Parathyroid adenoma (tissue), 2 donors: Measurements from ENCODE around the gene GHRH.

Experiments
- H2AFZ ChIP-seq: fragments of 300-600 bp; sonication (generic); one replicate; pipeline ENCODE4 v1.7.0; 2017; ENCODE audit warnings: antibody characterized with exemption, mild to moderate bottlenecking
- H3K27ac ChIP-seq: fragments of 300-600 bp; sonication (generic); one replicate; pipeline ENCODE4 v1.7.0; 2017
- H3K27me3 ChIP-seq: fragments of 300-600 bp; sonication (generic); one replicate; pipeline ENCODE4 v1.7.0; 2017; ENCODE audit warnings: low read length; ENCODE audit not compliant: control insufficient read depth, insufficient read depth
- H3K36me3 ChIP-seq: fragments of 300-600 bp; sonication (generic); one replicate; pipeline ENCODE4 v1.7.0; 2017; ENCODE audit warnings: low read length; ENCODE audit not compliant: control insufficient read depth, insufficient read depth
- H3K4me1 ChIP-seq: fragments of 300-600 bp; sonication (generic); one replicate; pipeline ENCODE4 v1.7.0; 2017; ENCODE audit warnings: control low read depth
- H3K4me2 ChIP-seq: fragments of 300-600 bp; sonication (generic); one replicate; pipeline ENCODE4 v1.7.0; 2017; ENCODE audit warnings: low read length
- H3K4me3 ChIP-seq: fragments of 300-600 bp; sonication (generic); one replicate; pipeline ENCODE4 v1.7.0; 2017; ENCODE audit warnings: low read depth, low read length
- H3K79me2 ChIP-seq: fragments of 300-600 bp; sonication (generic); one replicate; pipeline ENCODE4 v1.7.0; 2017; ENCODE audit warnings: control low read depth
- H3K9ac ChIP-seq: fragments of 300-600 bp; sonication (generic); one replicate; pipeline ENCODE4 v1.7.0; 2017; ENCODE audit warnings: mild to moderate bottlenecking
- H3K9me3 ChIP-seq: fragments of 300-600 bp; sonication (generic); one replicate; pipeline ENCODE4 v1.7.0; 2017; ENCODE audit warnings: low read length; ENCODE audit not compliant: control insufficient read depth
- TF ChIP-seq, protein P1 (sequence below): fragments of 300-600 bp; sonication (generic); IDR thresholded peaks from one replicate; pipeline ENCODE4 v1.7.0; 2017; ENCODE audit warnings: antibody characterized with exemption, mild to moderate bottlenecking
- donor health status: primary hyperparathyroidism.

The GHRH gene

DNA sequence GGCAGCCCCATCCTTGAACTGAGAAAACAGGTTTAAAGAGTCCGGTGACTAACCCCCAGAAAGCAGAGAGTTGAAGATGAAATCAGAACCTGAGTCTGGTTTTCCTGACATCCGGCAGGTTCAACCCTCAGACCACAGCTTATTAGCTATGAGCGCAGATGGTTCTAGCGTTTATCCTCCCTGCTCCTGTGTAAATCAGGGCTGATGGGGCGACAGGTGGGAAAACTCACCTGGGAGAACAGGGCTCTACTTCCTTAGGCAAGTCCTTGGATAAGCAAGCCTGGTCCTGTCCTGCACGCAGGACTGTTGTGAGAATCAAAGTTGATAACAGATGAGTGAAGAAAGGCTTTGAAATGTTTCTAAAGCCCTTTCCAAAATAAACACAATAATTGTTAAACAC, 31.4 kb downstream of the GHRH start:
- Histone ChIP-seq H3K4me3 (no peak overlapping the region), H2AFZ (no peak overlapping the region), H3K9me3 (no peaks in the 10 kb centered on the region), H3K79me2 (no peaks in the 10 kb centered on the region), H3K27ac (no peak overlapping the region), H3K36me3 (no peaks in the 10 kb centered on the region), H3K4me1 (peaks cover 5% of the 10 kb centered on the region), H3K9ac (no peak overlapping the region), H3K27me3 (no peaks in the 10 kb centered on the region), H3K4me2 (no peak overlapping the region)
- TF ChIP-seq, protein P1, sequence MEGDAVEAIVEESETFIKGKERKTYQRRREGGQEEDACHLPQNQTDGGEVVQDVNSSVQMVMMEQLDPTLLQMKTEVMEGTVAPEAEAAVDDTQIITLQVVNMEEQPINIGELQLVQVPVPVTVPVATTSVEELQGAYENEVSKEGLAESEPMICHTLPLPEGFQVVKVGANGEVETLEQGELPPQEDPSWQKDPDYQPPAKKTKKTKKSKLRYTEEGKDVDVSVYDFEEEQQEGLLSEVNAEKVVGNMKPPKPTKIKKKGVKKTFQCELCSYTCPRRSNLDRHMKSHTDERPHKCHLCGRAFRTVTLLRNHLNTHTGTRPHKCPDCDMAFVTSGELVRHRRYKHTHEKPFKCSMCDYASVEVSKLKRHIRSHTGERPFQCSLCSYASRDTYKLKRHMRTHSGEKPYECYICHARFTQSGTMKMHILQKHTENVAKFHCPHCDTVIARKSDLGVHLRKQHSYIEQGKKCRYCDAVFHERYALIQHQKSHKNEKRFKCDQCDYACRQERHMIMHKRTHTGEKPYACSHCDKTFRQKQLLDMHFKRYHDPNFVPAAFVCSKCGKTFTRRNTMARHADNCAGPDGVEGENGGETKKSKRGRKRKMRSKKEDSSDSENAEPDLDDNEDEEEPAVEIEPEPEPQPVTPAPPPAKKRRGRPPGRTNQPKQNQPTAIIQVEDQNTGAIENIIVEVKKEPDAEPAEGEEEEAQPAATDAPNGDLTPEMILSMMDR, result no peak

GRCh38 chr20:37229357-37229756, 32.3 kb downstream of the GHRH start:
- H3K79me2 ChIP-seq, result no peaks in the 10 kb centered on the region
- H3K9me3 ChIP-seq, result no peaks in the 10 kb centered on the region
- no peak overlapping the region for H3K4me2 ChIP-seq
- no peak overlapping the region for H3K4me3 ChIP-seq
- H2AFZ ChIP-seq, result no peak overlapping the region
- H3K36me3 ChIP-seq, result no peaks in the 10 kb centered on the region
- no peak overlapping the region for H3K27ac ChIP-seq
- TF ChIP-seq, protein P1, result no peak
- no peaks in the 10 kb centered on the region for H3K27me3 ChIP-seq
- H3K9ac ChIP-seq, result no peak overlapping the region
- peaks cover 5% of the 10 kb centered on the region for H3K4me1 ChIP-seq

DNA sequence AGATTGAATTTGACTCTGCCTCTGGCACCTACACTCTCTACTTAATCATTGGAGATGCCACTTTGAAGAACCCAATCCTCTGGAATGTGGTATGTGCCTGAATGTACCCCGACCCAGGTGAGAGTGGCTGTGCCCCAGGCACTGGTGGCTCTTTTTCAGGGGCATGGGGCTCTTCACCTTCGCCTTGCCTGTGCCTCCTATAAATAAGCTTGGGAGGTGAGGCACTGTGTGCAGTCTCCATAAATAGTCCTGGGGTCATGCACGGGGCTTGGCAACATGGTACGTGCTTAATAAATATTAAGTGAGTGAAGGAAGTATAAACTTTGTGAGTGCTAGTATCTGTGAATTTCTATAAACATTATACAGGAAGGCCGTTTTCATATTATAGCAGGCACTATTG, 33.0 kb downstream of the GHRH start:
- Histone ChIP-seq H2AFZ (no peak overlapping the region), H3K36me3 (no peaks in the 10 kb centered on the region), H3K27ac (no peak overlapping the region), H3K79me2 (no peaks in the 10 kb centered on the region), H3K4me3 (no peak overlapping the region), H3K4me1 (peaks cover 5% of the 10 kb centered on the region), H3K4me2 (no peak overlapping the region), H3K9ac (no peak overlapping the region), H3K27me3 (no peaks in the 10 kb centered on the region), H3K9me3 (no peaks in the 10 kb centered on the region)
- TF ChIP-seq, protein P1, result no peak

- no peaks in the 10 kb centered on the region for H3K79me2 ChIP-seq
- peaks cover 5% of the 10 kb centered on the region for H3K4me1 ChIP-seq
- H3K9me3 ChIP-seq, result no peaks in the 10 kb centered on the region
- H3K27me3 ChIP-seq, result no peaks in the 10 kb centered on the region
- no peak overlapping the region for H2AFZ ChIP-seq
- H3K27ac ChIP-seq, result no peak overlapping the region
- TF ChIP-seq, protein P1, result no peak
- no peak overlapping the region for H3K9ac ChIP-seq
- H3K36me3 ChIP-seq, result no peaks in the 10 kb centered on the region
- no peak overlapping the region for H3K4me3 ChIP-seq
- no peak overlapping the region for H3K4me2 ChIP-seq
Measured at GRCh38 chr20:37228082-37228481, 33.5 kb downstream of the GHRH start.

DNA sequence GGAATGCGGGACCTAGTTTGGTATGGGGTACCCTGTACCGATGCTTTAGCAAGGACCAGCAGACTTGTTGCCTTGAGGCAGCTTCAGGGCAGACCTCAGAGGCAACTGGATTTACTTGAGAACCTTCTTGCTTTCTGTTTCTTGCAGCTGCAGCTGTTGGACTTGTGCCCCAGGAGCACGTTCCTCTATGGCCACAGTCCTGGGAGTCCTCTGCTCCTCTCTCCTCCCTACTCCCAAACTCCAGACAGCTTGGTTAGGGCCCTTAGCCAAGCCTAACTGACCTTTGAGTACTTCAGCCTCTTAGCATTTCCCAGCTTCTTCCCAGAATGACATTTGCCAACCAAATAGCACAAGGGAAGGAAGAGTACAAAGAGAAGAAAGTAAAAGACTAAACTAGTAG, 34.7 kb downstream of the GHRH start:
- Histone ChIP-seq H3K9ac (no peak overlapping the region), H3K9me3 (no peaks in the 10 kb centered on the region), H2AFZ (no peak overlapping the region), H3K4me3 (no peak overlapping the region), H3K4me1 (peaks cover 5% of the 10 kb centered on the region), H3K36me3 (no peaks in the 10 kb centered on the region), H3K27ac (no peak overlapping the region), H3K79me2 (no peaks in the 10 kb centered on the region), H3K27me3 (no peaks in the 10 kb centered on the region), H3K4me2 (no peak overlapping the region)
- TF ChIP-seq, protein P1, result no peak
